ENCODE data around the gene GSTK1. TPM values are rescaled to one million over a fixed set of nuclear protein-coding genes. Genes with fewer than 3 reads are reported as not detected.

Gene GSTK1
- total and polyA plus RNA-seq, 2 of the 8 experiments (the other 6 are each of a cell fraction or from before 2014, with no cell fraction given) = 25.5 to 32.5 TPM

DNA sequence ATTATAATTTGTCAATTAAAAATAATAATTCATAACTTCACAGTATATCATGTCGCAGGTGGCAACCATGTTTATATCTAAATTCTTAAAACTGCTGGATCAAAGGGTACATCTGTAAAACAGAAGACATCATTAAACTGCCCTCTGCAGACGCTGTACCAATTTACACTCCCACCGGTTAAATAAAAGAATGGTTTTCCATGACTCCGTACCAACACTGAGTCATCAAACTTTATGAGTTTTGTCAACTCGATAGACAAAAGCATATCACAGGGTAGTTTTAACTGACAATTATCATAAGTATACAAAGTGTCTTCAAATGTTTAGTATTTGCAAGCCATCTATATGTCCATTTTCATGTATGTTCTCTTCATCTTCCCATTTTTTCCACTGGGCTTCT is 5.7 kb upstream of the GSTK1 start:
- no peak overlapping the region for H2BK20ac ChIP-seq (ENCODE audit: low read length)
- no peak overlapping the region for H3K27ac ChIP-seq (ENCODE audit: low read depth, low read length)
- no peaks in the 10 kb centered on the region for H3K4me1 ChIP-seq (replicated peaks in 1 of 4; ENCODE audit: control insufficient read depth in 3 of 4, insufficient read depth in 4 of 4, low read length in 3 of 4)
- no peak overlapping the region for H3K14ac ChIP-seq (ENCODE audit: insufficient read length)
- no peaks in the 10 kb centered on the region for H3K36me3 ChIP-seq (ENCODE audit: control insufficient read depth in 2 of 4, insufficient read depth in 4 of 4, low read length in 3 of 4)
- H3K4me2 ChIP-seq (ENCODE audit: insufficient read depth in 1 of 2, low read depth in 2 of 2, low read length in 2 of 2) = no peak overlapping the region
- no peaks in the 10 kb centered on the region for H3K79me1 ChIP-seq (ENCODE audit: low read depth, low read length)
- no peak overlapping the region for H3K4me3 ChIP-seq (ENCODE audit: extremely low read depth in 1 of 4, insufficient read depth in 2 of 4, low read depth in 3 of 4, low read length in 4 of 4)
- H2BK15ac ChIP-seq (ENCODE audit: low read length) = no peak overlapping the region
- no peak overlapping the region for H2AK5ac ChIP-seq (ENCODE audit: low read depth, low read length)
- no peak overlapping the region for H4K8ac ChIP-seq (ENCODE audit: extremely low read depth, insufficient read depth, low read length)
- no peak overlapping the region for H3K18ac ChIP-seq (ENCODE audit: extremely low read depth, low read length)
- FAIRE-seq (no peak), DNase-seq (ENCODE audit: low read depth in 1 of 2, low spot score in 2 of 2) (no peak)
- ChIA-PET CTCF (ENCODE audit: partially characterized antibody) (interaction anchor here (1.1 to 5.3 kb wide), 8 partner anchors 11 to 255 kb away, joined by 3 to 35 read pairs (median 4); no protein-coding TSS in a partner anchor), POLR2A (ENCODE audit: partially characterized antibody) (no interaction called here)
- no peak overlapping the region for H2BK120ac ChIP-seq (replicated peaks; ENCODE audit: low read depth, low read length)
- no peak overlapping the region for H4K5ac ChIP-seq (ENCODE audit: insufficient read length, low read depth, low read length)
- no peak overlapping the region for H3K23ac ChIP-seq (ENCODE audit: insufficient read length)
- 90% methylated on average over 5 of the region's 5 CpGs; no CpG with 5 or more reads in 1 of the 2 experiments for WGBS, 2 experiments (ENCODE audit: extremely low coverage in 1 of 2, insufficient coverage in 1 of 2, insufficient read length in 1 of 2, insufficient replicate concordance in 2 of 2, low coverage in 1 of 2, low lambda C conversion rate in 2 of 2, missing lambda C conversion rate in 1 of 2)
- H3K9me3 ChIP-seq (ENCODE audit: insufficient read depth in 2 of 2, low read depth in 1 of 2, low read length in 1 of 2) = no peaks in the 10 kb centered on the region
- H3K23me2 ChIP-seq (ENCODE audit: low read depth, low read length) = no peaks in the 10 kb centered on the region
- no peak overlapping the region for H2AFZ ChIP-seq (ENCODE audit: low read length)
- H3K4ac ChIP-seq (replicated peaks; ENCODE audit: insufficient read length, low read depth, low read length) = no peak overlapping the region
- no peak overlapping the region for H2BK5ac ChIP-seq (ENCODE audit: low read depth, low read length)
- no peaks in the 10 kb centered on the region for H3K79me2 ChIP-seq (ENCODE audit: control insufficient read depth in 1 of 2, insufficient read depth in 2 of 2, low read length in 2 of 2)
- H4K20me1 ChIP-seq (replicated peaks in 1 of 2; ENCODE audit: control insufficient read depth in 1 of 2, insufficient read depth in 2 of 2, low read length in 2 of 2) = no peaks in the 10 kb centered on the region
- no peaks in the 10 kb centered on the region; a peak in 1 of 7 replicates for H3K27me3 ChIP-seq (replicated peaks in 1 of 4; ENCODE audit: control insufficient read depth in 3 of 4, extremely low read depth in 1 of 4, insufficient read depth in 3 of 4, low read length in 3 of 4)
- H3K56ac ChIP-seq (replicated peaks; ENCODE audit: insufficient read length, low read depth, low read length) = no peak overlapping the region
- H3K9ac ChIP-seq (replicated peaks in 1 of 4; ENCODE audit: extremely low read depth in 1 of 4, low read depth in 3 of 4, low read length in 3 of 4) = no peak overlapping the region
- H4K91ac ChIP-seq (replicated peaks; ENCODE audit: insufficient read length, low read length) = no peak overlapping the region
- H2BK12ac ChIP-seq (ENCODE audit: low read depth, low read length) = no peak overlapping the region
- TF ChIP-seq TAF1 (IDR thresholded peaks at IDR 0.05; ENCODE audit: low read depth, low read length) (no peak), POU5F1 (IDR thresholded peaks at IDR 0.05; ENCODE audit: low read depth, low read length) (no peak), BRCA1 (IDR thresholded peaks at IDR 0.05; ENCODE audit: low read depth, low read length) (no peak), ZNF274 (IDR thresholded peaks at IDR 0.05; ENCODE audit: borderline replicate concordance, extremely low read depth, low read length) (no peak), RNF2 (IDR thresholded peaks at IDR 0.05; ENCODE audit: borderline replicate concordance, low read depth, low read length, missing control alignments, poor library complexity, severe bottlenecking) (no peak), EZH2 (IDR thresholded peaks at IDR 0.05; ENCODE audit: low read depth, low read length, severe bottlenecking) (no peak), SP4 (IDR thresholded peaks at IDR 0.05; ENCODE audit: low read length) (no peak), TBP (IDR thresholded peaks at IDR 0.05; ENCODE audit: low read depth, low read length) (no peak)
- TF ChIP-seq, protein P1, sequence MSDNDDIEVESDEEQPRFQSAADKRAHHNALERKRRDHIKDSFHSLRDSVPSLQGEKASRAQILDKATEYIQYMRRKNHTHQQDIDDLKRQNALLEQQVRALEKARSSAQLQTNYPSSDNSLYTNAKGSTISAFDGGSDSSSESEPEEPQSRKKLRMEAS (IDR thresholded peaks at IDR 0.05) = no peak
- TF ChIP-seq, protein P2, sequence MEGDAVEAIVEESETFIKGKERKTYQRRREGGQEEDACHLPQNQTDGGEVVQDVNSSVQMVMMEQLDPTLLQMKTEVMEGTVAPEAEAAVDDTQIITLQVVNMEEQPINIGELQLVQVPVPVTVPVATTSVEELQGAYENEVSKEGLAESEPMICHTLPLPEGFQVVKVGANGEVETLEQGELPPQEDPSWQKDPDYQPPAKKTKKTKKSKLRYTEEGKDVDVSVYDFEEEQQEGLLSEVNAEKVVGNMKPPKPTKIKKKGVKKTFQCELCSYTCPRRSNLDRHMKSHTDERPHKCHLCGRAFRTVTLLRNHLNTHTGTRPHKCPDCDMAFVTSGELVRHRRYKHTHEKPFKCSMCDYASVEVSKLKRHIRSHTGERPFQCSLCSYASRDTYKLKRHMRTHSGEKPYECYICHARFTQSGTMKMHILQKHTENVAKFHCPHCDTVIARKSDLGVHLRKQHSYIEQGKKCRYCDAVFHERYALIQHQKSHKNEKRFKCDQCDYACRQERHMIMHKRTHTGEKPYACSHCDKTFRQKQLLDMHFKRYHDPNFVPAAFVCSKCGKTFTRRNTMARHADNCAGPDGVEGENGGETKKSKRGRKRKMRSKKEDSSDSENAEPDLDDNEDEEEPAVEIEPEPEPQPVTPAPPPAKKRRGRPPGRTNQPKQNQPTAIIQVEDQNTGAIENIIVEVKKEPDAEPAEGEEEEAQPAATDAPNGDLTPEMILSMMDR (IDR thresholded peaks at IDR 0.05; ENCODE audit: control extremely low read depth in 1 of 3, insufficient read depth in 1 of 3, low read depth in 1 of 3, low read length in 3 of 3) = no peak
- TF ChIP-seq, protein P3, sequence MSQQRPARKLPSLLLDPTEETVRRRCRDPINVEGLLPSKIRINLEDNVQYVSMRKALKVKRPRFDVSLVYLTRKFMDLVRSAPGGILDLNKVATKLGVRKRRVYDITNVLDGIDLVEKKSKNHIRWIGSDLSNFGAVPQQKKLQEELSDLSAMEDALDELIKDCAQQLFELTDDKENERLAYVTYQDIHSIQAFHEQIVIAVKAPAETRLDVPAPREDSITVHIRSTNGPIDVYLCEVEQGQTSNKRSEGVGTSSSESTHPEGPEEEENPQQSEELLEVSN (IDR thresholded peaks at IDR 0.05) = no peak
